ENCODE results near the gene PRKCD. TPM values are rescaled to one million over a fixed set of nuclear protein-coding genes. Genes with fewer than 3 reads are reported as not detected.

The PRKCD gene
- total and polyA plus RNA-seq, 2 experiments from 2014 or later: 1.8 to 9.6 TPM

GRCh38 chr3:53155760-53156159, 5.2 kb upstream of the PRKCD start:
- Histone ChIP-seq H3K9me2 (ENCODE audit: insufficient read depth) (no peaks in the 10 kb centered on the region), H3K36me3 (ENCODE audit: low read depth) (no peaks in the 10 kb centered on the region), H3K4me3 (no peak overlapping the region), H3K27ac (no peak overlapping the region), H4K20me1 (ENCODE audit: insufficient read depth) (no peaks in the 10 kb centered on the region), H3K9me3 (ENCODE audit: low read depth) (no peaks in the 10 kb centered on the region), H3K4me2 (ENCODE audit: unreplicated experiment) (no peak overlapping the region), H3F3A (ENCODE audit: insufficient read depth) (no peaks in the 10 kb centered on the region), H2AFZ (no peak overlapping the region), H3K27me3 (replicated peaks; ENCODE audit: insufficient read depth) (no peaks in the 10 kb centered on the region), H3K9ac (no peak overlapping the region), H3K79me2 (ENCODE audit: insufficient read depth) (no peaks in the 10 kb centered on the region), H3K4me1 (ENCODE audit: insufficient read depth) (peaks cover 4% of the 10 kb centered on the region; the same call in 1 of the 2 replicates)
- WGBS, 2 experiments (ENCODE audit: low coverage in 1 of 2, low lambda C conversion rate in 2 of 2, missing lambda C conversion rate in 2 of 2): 83 to 86% methylated on average over 6 of the region's 6 CpGs
- TF ChIP-seq EZH2 (IDR thresholded peaks at IDR 0.05; ENCODE audit: insufficient read depth, poor library complexity, severe bottlenecking): no peak
- TF ChIP-seq EZH2phosphoT487 (IDR thresholded peaks at IDR 0.05; ENCODE audit: insufficient read depth, low read depth): no peak
- no peak for DNase-seq
- in situ Hi-C loops (cut with MboI): no loop called here

- Histone ChIP-seq H3K4me2 (ENCODE audit: unreplicated experiment) (no peak overlapping the region), H3K9me3 (ENCODE audit: low read depth) (no peaks in the 10 kb centered on the region), H3K36me3 (ENCODE audit: low read depth) (no peaks in the 10 kb centered on the region), H3K27me3 (replicated peaks; ENCODE audit: insufficient read depth) (no peaks in the 10 kb centered on the region), H3K79me2 (ENCODE audit: insufficient read depth) (no peaks in the 10 kb centered on the region), H3K27ac (no peak overlapping the region), H3K4me1 (ENCODE audit: insufficient read depth) (peaks cover 4% of the 10 kb centered on the region; the same call in 1 of the 2 replicates), H3K9me2 (ENCODE audit: insufficient read depth) (no peaks in the 10 kb centered on the region), H3K9ac (no peak overlapping the region), H4K20me1 (ENCODE audit: insufficient read depth) (no peaks in the 10 kb centered on the region), H2AFZ (no peak overlapping the region), H3F3A (ENCODE audit: insufficient read depth) (no peaks in the 10 kb centered on the region), H3K4me3 (no peak overlapping the region)
- peak; percentile 31 for DNase-seq
- 6 to 15% methylated on average over 12 to 35 of the region's 36 CpGs for WGBS, 2 experiments (ENCODE audit: low coverage in 1 of 2, low lambda C conversion rate in 2 of 2, missing lambda C conversion rate in 2 of 2)
- in situ Hi-C loops (cut with MboI): no loop called here
- TF ChIP-seq EZH2 (IDR thresholded peaks at IDR 0.05; ENCODE audit: insufficient read depth, poor library complexity, severe bottlenecking) (no peak), EZH2phosphoT487 (IDR thresholded peaks at IDR 0.05; ENCODE audit: insufficient read depth, low read depth) (no peak)
Observed at GRCh38 chr3:53156368-53156834, 4.6 kb upstream of the PRKCD start.

GRCh38 chr3:53157974-53158580, 2.9 kb upstream of the PRKCD start:
- no peak overlapping the region for H3K9ac ChIP-seq
- H3K9me2 ChIP-seq (ENCODE audit: insufficient read depth): no peaks in the 10 kb centered on the region
- no peak overlapping the region for H2AFZ ChIP-seq
- H3K4me2 ChIP-seq (ENCODE audit: unreplicated experiment): no peak overlapping the region
- no peak overlapping the region for H3K27ac ChIP-seq
- no peak for DNase-seq
- WGBS, 2 experiments (ENCODE audit: low coverage in 1 of 2, low lambda C conversion rate in 2 of 2, missing lambda C conversion rate in 2 of 2): 70 to 73% methylated on average over 3 of the region's 3 CpGs
- no peak for TF ChIP-seq EZH2 (IDR thresholded peaks at IDR 0.05; ENCODE audit: insufficient read depth, poor library complexity, severe bottlenecking)
- TF ChIP-seq EZH2phosphoT487 (IDR thresholded peaks at IDR 0.05; ENCODE audit: insufficient read depth, low read depth): no peak
- H3K36me3 ChIP-seq (ENCODE audit: low read depth): no peaks in the 10 kb centered on the region
- H3K4me3 ChIP-seq: no peak overlapping the region
- in situ Hi-C loops (cut with MboI): no loop called here
- H3F3A ChIP-seq (ENCODE audit: insufficient read depth): no peaks in the 10 kb centered on the region
- H4K20me1 ChIP-seq (ENCODE audit: insufficient read depth): no peaks in the 10 kb centered on the region
- no peaks in the 10 kb centered on the region for H3K79me2 ChIP-seq (ENCODE audit: insufficient read depth)
- no peaks in the 10 kb centered on the region for H3K27me3 ChIP-seq (replicated peaks; ENCODE audit: insufficient read depth)
- peaks cover 4% of the 10 kb centered on the region; the same call in 1 of the 2 replicates for H3K4me1 ChIP-seq (ENCODE audit: insufficient read depth)
- no peaks in the 10 kb centered on the region for H3K9me3 ChIP-seq (ENCODE audit: low read depth)

GRCh38 chr3:53158765-53159155, 2.2 kb upstream of the PRKCD start:
- no peak overlapping the region for H3K9ac ChIP-seq
- DNase-seq: no peak
- no peak overlapping the region for H3K4me2 ChIP-seq (ENCODE audit: unreplicated experiment)
- no peaks in the 10 kb centered on the region for H3F3A ChIP-seq (ENCODE audit: insufficient read depth)
- TF ChIP-seq EZH2phosphoT487 (IDR thresholded peaks at IDR 0.05; ENCODE audit: insufficient read depth, low read depth) (no peak), EZH2 (IDR thresholded peaks at IDR 0.05; ENCODE audit: insufficient read depth, poor library complexity, severe bottlenecking) (no peak)
- H3K4me3 ChIP-seq: no peak overlapping the region
- WGBS, 2 experiments (ENCODE audit: low coverage in 1 of 2, low lambda C conversion rate in 2 of 2, missing lambda C conversion rate in 2 of 2): 91 to 96% methylated on average over 2 of the region's 2 CpGs
- no peaks in the 10 kb centered on the region for H4K20me1 ChIP-seq (ENCODE audit: insufficient read depth)
- H3K4me1 ChIP-seq (ENCODE audit: insufficient read depth): peaks cover 4% of the 10 kb centered on the region; the same call in 1 of the 2 replicates
- H2AFZ ChIP-seq: no peak overlapping the region
- no peaks in the 10 kb centered on the region for H3K27me3 ChIP-seq (replicated peaks; ENCODE audit: insufficient read depth)
- in situ Hi-C loops (cut with MboI): no loop called here
- no peaks in the 10 kb centered on the region for H3K9me2 ChIP-seq (ENCODE audit: insufficient read depth)
- H3K9me3 ChIP-seq (ENCODE audit: low read depth): no peaks in the 10 kb centered on the region
- H3K27ac ChIP-seq: no peak overlapping the region
- no peaks in the 10 kb centered on the region for H3K36me3 ChIP-seq (ENCODE audit: low read depth)
- H3K79me2 ChIP-seq (ENCODE audit: insufficient read depth): no peaks in the 10 kb centered on the region

Measured in GM23248 (cell line).